ENCODE data around the gene SKIC8.

Gene SKIC8

GRCh38 chr15:78322243-78322642 is 22.8 kb upstream of the SKIC8 start:
- in situ Hi-C loops (cut with MboI; ENCODE audit: low sequenced_read_pairs), result no loop called here

GRCh38 chr15:78321786-78322185 is 22.4 kb upstream of the SKIC8 start:
- in situ Hi-C loops (cut with MboI; ENCODE audit: low sequenced_read_pairs), result no loop called here

DNA sequence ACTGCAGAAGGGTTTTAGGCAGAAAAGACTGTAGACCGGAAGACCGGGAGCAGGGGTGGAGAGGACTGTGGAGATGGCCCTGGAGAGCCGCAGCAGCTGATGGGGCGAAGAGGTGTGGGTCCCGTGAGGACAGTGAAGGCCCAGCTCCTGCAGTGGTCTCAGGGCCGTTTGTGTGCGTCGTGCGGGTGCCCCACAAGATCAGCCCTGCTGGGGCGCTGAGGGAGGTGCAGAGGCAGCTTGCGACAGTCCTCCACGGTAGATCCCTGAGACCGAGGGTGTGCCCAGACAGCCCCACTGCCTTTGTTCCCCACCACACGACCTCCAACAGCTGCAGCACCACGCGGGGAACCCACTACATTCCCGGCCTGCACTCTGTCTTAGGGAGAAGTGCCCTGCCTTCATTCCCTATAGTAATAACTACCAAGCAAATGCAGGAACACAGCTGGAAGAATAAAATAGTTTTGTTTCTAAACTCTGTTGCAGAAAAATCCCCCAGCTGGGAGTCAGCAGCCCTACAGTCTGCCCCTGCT is 21.7 kb upstream of the SKIC8 start:
- in situ Hi-C loops (cut with MboI; ENCODE audit: low sequenced_read_pairs), result no loop called here

GRCh38 chr15:78320183-78320582 is 20.8 kb upstream of the SKIC8 start:
- in situ Hi-C loops (cut with MboI; ENCODE audit: low sequenced_read_pairs), result no loop called here

- in situ Hi-C loops (cut with MboI; ENCODE audit: low sequenced_read_pairs), result no loop called here
Observed at GRCh38 chr15:78319588-78319987, 20.2 kb upstream of the SKIC8 start.

- in situ Hi-C loops (cut with MboI; ENCODE audit: low sequenced_read_pairs), result no loop called here
Observed at GRCh38 chr15:78317145-78317836, 17.9 kb upstream of the SKIC8 start.

DNA sequence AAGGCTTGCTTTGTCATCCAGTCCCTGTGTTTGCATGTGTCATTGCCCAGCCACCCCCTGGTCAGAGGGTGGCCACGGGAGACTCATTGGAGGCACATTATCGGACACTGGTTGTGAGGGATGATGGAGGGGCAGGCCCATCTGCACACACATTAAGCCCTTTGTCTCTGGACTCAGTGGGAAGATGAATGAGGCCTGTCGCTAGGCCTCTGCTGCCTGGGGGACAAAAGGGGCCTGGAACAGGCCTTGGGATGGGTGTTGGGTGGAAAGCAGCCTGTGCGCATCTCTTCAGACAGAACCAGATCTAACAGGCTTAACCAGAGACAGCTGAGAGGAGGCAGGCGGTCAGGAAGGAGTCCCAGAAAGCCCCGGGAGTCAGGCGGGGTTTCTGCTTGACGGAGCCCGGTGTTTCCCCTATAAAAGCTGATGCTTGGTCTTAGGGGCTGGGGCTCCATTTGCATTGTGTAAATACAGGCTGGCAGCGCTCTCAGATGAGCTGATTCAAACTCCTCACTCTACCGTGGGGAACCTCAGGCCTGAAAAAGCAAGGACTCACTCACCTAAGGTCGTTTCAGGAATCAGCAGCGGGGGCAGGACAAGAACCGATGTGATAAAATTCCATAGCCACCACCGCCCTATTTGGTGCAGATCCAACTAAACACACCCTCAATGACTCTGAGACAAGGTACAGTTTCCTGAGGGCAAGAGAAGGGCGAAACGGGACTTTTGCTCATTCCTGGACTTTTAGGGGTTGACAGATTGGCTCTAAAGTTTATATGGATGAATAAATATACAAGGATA is 17.1 kb upstream of the SKIC8 start:
- in situ Hi-C loops (cut with MboI; ENCODE audit: low sequenced_read_pairs), result no loop called here

GRCh38 chr15:78315686-78316282 is 16.4 kb upstream of the SKIC8 start:
- in situ Hi-C loops (cut with MboI; ENCODE audit: low sequenced_read_pairs), result no loop called here

DNA sequence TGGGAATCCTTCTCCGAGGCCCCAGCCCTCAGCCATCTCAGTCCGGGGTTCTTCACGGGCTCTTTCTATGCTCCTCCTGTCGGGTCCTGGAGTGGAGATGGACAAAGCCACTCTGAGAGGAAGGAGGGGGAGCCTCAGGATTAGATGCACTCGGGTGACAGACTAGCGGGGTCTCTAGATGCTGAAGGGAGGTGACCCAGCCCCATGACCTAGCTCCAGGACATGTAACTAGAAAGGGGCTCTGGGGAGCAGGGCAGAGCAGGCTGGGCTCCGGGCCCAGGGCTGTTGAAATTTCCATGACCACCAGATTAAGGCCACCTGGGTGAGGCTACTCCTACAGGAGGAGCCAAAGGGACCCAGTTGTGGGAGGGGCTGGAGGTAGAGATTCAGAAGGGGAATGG is 14.8 kb upstream of the SKIC8 start:
- in situ Hi-C loops (cut with MboI; ENCODE audit: low sequenced_read_pairs), result no loop called here

GRCh38 chr15:78313383-78313782 is 14.0 kb upstream of the SKIC8 start:
- in situ Hi-C loops (cut with MboI; ENCODE audit: low sequenced_read_pairs), result no loop called here

- in situ Hi-C loops (cut with MboI; ENCODE audit: low sequenced_read_pairs), result no loop called here
Observed at GRCh38 chr15:78312957-78313356, 13.5 kb upstream of the SKIC8 start.

- in situ Hi-C loops (cut with MboI; ENCODE audit: low sequenced_read_pairs), result no loop called here
Observed at GRCh38 chr15:78312536-78312935, 13.1 kb upstream of the SKIC8 start.

- in situ Hi-C loops (cut with MboI; ENCODE audit: low sequenced_read_pairs), result no loop called here
Observed at GRCh38 chr15:78311292-78311691, 11.9 kb upstream of the SKIC8 start.

DNA sequence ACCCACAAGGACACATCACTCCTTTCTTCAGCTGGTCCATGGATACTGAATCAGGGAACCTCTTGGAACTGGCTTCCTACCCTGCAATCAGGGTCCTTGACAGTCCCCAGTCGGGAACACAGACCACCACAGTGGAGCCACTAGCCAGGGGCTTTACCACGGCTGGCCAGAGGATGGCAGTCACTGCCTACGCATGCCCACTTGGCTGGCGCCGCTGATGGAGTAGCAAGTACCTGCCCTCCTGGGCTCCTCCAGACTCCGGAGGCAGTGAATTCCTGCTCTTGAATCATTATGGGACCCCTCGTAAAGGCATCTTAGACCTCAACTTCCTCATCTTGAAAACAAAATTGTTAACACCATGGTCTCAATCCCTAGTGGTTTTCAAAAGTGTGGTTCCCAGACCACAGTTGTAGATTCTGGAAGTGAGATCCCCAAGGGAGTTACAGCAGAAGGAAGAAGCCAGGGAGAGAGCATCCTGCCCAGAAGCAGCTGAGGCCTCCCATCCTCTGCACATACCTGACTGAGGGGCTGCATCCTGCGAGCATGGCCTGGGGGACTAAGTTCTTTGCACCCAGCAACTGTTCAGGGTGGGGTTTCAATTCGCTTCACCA is 9.1 kb upstream of the SKIC8 start:
- in situ Hi-C loops (cut with MboI; ENCODE audit: low sequenced_read_pairs), result no loop called here

DNA sequence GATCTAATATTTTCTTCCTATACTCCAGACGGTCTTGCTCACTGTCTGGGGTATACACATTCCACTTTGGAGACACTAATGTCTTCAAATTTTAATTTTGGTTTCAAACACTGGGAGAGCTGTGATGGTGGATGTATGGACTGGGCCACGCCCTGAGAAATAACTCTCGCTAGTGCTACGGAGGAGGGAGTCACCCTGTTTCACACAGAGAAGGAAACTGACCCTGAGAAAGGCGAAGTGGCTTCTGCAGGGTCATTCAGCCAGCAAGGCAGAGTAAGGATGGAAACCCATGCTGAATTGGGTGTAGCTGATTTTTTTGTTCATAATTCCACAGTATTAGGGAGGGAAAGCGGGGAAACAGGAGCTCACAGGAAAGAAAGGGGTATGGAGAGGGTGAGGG is 8.6 kb upstream of the SKIC8 start:
- in situ Hi-C loops (cut with MboI; ENCODE audit: low sequenced_read_pairs), result no loop called here

- in situ Hi-C loops (cut with MboI; ENCODE audit: low sequenced_read_pairs), result no loop called here
Observed at GRCh38 chr15:78306176-78306774, 6.9 kb upstream of the SKIC8 start.

DNA sequence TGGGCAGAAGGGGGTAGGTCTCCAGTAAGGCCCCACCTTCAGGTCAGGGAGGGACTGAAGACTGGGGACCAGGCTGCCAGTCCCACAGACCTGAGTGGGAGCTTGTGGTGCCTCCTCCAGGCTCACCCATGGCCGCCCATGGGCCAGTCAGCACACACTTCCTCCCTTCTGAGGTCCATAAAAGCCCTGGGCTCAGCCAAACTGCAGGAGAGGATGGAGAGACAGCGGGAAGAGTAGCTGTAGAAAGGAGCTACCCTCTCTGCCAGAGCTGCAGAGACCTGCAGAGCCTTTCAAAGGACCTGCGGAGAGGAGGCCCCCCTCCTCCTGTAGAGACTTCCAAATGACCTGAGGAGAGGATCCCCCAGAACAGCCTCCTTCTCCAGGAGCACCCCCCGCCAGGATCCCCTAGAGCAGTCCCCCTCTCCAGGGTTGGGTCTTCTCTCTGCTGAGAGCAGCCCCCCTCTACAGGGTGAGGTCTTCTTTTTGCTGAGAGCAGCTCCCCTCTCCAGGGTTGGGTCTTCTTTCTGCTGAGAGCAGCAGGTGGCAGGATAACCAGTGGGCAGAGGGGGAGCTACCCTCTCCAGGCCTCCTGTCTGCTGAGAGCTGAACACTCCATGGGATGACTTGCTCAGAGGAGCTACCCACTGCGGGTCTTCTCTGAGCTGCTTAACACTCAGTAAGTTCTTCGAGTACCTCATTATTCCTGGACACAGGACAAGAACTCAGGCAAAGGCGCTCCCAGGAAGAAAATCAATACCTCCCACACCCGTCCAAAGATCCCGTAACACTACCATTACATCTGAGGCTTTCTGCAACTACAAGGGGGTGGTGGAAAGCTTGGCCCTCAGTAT is 5.0 kb upstream of the SKIC8 start:
- in situ Hi-C loops (cut with MboI; ENCODE audit: low sequenced_read_pairs), result no loop called here

DNA sequence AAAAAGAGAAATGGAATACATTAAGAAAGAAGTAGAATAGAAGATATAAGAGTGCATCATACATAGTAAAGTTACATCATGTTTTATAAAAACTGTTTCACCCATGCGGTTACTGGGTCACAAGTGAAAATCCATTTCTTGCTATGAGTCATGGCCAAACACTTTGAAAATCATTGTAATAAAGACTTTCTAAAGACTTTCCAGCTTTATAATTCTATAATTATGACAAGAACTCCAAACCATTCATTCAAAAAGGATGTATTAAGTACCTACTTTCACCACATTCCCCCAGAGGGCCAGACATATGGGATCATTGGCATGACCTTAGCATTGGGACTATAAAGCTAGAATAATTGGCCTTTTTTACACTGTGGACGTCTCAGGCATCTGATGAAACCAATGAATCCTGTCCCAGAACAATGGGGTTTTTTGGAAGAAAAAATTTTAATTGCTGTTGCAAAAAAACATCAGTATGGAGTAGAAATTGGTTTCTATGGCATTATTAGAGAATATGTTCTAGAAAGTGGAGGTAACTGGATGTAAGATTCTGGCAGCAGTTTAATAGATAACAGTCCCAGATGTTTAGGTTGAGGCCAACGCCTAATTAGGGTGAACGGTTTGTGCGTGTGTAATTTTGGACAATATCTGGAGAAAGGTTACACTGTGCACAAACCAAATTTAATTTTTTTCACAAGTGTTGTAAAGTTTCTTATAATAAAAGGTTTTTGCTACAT is 3.3 kb upstream of the SKIC8 start:
- in situ Hi-C loops (cut with MboI; ENCODE audit: low sequenced_read_pairs), result no loop called here

GRCh38 chr15:78301828-78302227 is 2.4 kb upstream of the SKIC8 start:
- in situ Hi-C loops (cut with MboI; ENCODE audit: low sequenced_read_pairs), result no loop called here
